GM21723 (cell line): Measurements from ENCODE around the gene MESD.

Experiments
- ATAC-seq: cut with Tn5 transposase; IDR thresholded peaks from one replicate; pipeline ENCODE4 v1.9.1; 2021; ENCODE audit warnings: mild to moderate bottlenecking, moderate library complexity; ENCODE audit not compliant: unreplicated experiment

Gene MESD

DNA sequence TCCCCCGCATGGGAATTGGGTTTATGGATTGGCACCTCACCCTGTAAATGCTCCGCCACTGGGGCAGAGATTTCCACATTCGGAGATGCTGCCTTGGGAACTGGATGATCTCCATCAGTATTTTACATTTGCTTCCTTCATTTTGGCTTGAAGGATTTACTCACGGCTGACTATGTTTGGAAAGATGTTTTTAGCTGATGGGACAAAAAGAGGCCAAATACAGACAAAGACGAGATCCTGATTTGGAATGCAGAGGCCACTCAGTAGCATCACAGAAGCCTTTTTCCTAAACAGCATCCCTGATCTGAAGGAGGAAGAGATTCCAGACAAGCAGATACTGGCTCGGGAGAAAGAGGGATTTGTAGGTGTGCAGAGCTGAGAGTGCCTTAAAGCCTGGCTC, 76.9 kb downstream of the MESD start:
- no peak for ATAC-seq

- ATAC-seq = no peak
These were observed 77.8 kb downstream of the MESD start for GRCh38 chr15:80911821-80912220.

DNA sequence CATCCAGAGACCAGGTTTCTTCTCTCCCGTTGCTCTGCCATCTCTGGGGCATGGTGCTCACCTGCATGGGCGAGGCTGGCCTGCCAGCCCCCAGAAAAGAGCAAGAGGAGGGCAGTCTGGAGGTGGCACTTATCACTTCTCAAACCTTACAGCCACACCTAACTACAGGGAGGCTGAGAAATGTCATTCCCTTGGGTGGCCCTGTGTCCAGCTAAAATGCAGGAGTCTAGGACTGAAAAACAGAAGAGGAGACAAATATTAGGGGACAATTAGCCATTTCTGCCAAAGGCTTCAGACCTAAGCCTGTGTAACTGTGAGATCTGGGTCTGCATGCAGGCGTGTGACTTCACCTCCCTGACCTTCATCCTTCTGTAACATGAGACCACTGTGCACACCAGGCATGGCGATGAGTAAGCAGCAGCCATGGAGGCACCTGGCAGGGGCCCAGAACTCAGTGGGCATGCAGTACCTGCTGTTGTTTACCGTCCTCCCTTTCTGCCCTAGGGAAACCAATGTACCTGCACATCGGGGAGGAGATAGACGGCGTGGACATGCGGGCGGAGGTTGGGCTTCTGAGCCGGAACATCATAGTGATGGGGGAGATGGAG, 83.4 kb downstream of the MESD start:
- ATAC-seq = no peak

DNA sequence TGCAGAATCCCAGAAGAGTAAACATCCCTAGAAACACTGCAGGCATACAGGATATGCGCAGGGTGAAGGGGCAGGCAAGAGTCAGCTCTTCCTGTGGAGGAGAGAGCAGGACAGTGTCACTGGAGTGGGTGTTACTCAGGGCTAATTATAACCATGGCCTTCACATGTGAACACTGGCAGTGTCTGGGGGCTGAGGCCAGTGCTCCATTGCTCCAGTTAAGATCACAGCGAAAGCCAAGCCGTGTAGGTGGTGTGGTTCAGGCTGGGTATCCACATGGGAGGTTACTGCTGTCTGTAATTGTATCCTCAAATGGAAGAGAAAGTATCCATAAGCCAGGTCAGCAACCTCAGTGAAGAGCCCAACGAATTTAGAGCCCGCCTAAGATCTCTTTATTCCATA, 84.6 kb downstream of the MESD start:
- ATAC-seq = no peak

- no peak for ATAC-seq
These were observed 87.3 kb downstream of the MESD start for GRCh38 chr15:80902298-80902801.

- ATAC-seq = no peak
These were observed 91.6 kb downstream of the MESD start for GRCh38 chr15:80898040-80898439.
